ENCODE results near the gene RHOT2.

DNA sequence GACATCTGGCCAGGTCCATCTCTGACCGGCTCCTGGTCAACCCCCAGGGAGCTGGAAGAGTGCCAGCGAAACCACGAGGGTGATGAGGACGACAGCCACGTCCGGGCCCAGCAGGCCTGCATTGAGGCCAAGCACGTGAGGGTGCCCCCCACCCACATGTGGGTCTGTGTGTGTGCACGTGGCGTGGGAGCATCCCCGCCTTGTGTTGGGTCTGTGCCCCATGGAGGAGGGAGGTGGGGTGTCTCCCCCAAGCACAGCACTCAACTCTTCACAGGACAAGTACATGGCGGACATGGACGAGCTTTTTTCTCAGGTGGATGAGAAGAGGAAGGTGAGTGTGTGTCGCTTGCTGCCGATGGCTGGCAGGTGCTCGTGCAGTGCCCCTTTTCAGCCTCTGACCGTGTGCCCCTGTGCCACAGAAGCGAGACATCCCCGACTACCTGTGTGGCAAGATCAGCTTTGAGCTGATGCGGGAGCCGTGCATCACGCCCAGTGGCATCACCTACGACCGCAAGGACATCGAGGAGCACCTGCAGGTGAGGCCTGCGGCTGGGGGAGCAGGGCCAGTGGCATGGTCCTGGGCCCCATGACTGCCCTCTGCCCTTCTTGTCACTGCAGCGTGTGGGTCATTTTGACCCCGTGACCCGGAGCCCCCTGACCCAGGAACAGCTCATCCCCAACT is 14.0 kb downstream of the RHOT2 start:
- TF ChIP-seq POLR2A (IDR thresholded peaks at IDR 0.05; ENCODE audit: low read depth, low read length) (0 out of 2 replicates have a peak, but pooled peaks have one; percentile 16), POLR2AphosphoS5 (IDR thresholded peaks at IDR 0.05; ENCODE audit: low read depth, low read length) (no peak)

Data from GM12891 (cell line).